Psoas muscle (tissue), 8 donors: ENCODE measurements around the gene MVK. TPM values are rescaled to one million over a fixed set of nuclear protein-coding genes. Genes with fewer than 3 reads are reported as not detected.
A peak's percentile ranks its signal among the peaks of the same experiment; 100 is the strongest.

ENCODE experiments used
- ATAC-seq, 4 donors: fragments of 200-7000 bp; cut with Tn5 transposase; one replicate each; pipeline ENCODE4 v1.9.1; 2020; ENCODE audit warnings: moderate library complexity in 3 of 4, mild to moderate bottlenecking in 2 of 4
- DNase-seq, 2 donors: peaks; one replicate each; pipeline ENCODE4 v3.0.0-alpha.2; 2020
- H3K27ac ChIP-seq: fragments of 200-600 bp; one replicate; pipeline ENCODE4 v1.8.0; 2022
- H3K27me3 ChIP-seq, 3 donors: fragments of 200-600 bp in 1 of 3; one replicate each; pipeline versions ENCODE4 v1.6.1 to v1.8.0; 2013 to 2022; ENCODE audit warnings: low read length in 2 of 3, mild to moderate bottlenecking in 2 of 3, moderate library complexity in 1 of 3; ENCODE audit not compliant: insufficient read depth in 3 of 3
- H3K36me3 ChIP-seq, 2 donors: fragments of 200-600 bp in 1 of 2; one replicate each; pipeline versions ENCODE4 v1.6.1 to v1.8.0; 2013 to 2022; ENCODE audit warnings: low read depth in 1 of 2, mild to moderate bottlenecking in 1 of 2, moderate library complexity in 1 of 2; ENCODE audit not compliant: insufficient read depth in 1 of 2
- H3K4me1 ChIP-seq: fragments of 200-600 bp; one replicate; pipeline ENCODE4 v1.8.0; 2022
- H3K4me3 ChIP-seq: fragments of 200-600 bp; one replicate; pipeline ENCODE4 v1.8.0; 2022; ENCODE audit warnings: mild to moderate bottlenecking
- H3K9me3 ChIP-seq: fragments of 200-600 bp; one replicate; pipeline ENCODE4 v1.8.0; 2022
- CTCF ChIP-seq: fragments of 200-600 bp; IDR thresholded peaks from one replicate; pipeline ENCODE4 v1.8.0; 2022; ENCODE audit warnings: antibody characterized with exemption
- WGBS, 3 donors: extraction: QIAGEN DNeasy Blood & Tissue Kit; methylation state at CpG; one replicate each; pipeline versions ENCODE4 v1.1.6 to v1.1.7; 2013; 5-methylcytosine and 5-hydroxymethylcytosine counted together
- intact Hi-C, 2 donors: fragments of 100-400 bp; cut with DNase I; formaldehyde crosslinking; loops; one replicate each; pipeline versions ENCODE4 v1.11.0 to v1.14.2; 2022
- polyA plus RNA-seq, 3 donors: library from polyadenylated mRNA; stranded (reverse); fragments of 200-250 nt; gene quantifications; one replicate each; pipeline ENCODE4 v1.2.3, GENCODE V29; 2013
- total RNA-seq, 4 donors: library from RNA; stranded (reverse); fragmentation: NEBNext Ultra II Directional in 2 of 4; extraction: Animal tissue kit (Norgen Biotek cat#: 25700) in 2 of 4; gene quantifications; one replicate each; pipeline versions ENCODE4 v1.2.1 to v1.2.4, GENCODE V29; 2021 to 2023
- donor health status: healthy with polysubstance abuse.
- donor health status: DM: no; HTN: no; CAD: no; lungs with moderate emphysema.
- donor health status: Bipolar disorder and iron deficiency.
- donor health status: healthy.
- donor health status: DM: yes; HTN: yes; CAD: no.
- donor health status: DM: no; HTN: no; CAD: no.
- donor health status: DM: no; HTN: no; CAD: no.
- donor health status: DM: yes; HTN: yes; CAD: no.

The MVK gene
- total and polyA plus RNA-seq, 7 donors, result 6.4 to 11.4 (median 9.7) TPM

GRCh38 chr12:109592195-109592904 lies 18.8 kb downstream of the MVK start:
- Histone ChIP-seq H3K4me3 (no peak overlapping the region), H3K27ac (peak overlapping the region; percentile 89), H3K9me3 (no peaks in the 10 kb centered on the region), H3K4me1 (peaks cover 30% of the 10 kb centered on the region), H3K27me3 (no peaks in the 10 kb centered on the region), H3K36me3 (peaks cover 0 to 30% of the 10 kb centered on the region in 2 donors)
- DNase-seq (peak; percentile 27 to 68), ATAC-seq (peak; percentile 65 to 72 (median 68))
- no peak for TF ChIP-seq CTCF
- 46 to 54% (median 46%) methylated on average over 19 of the region's 19 CpGs for WGBS, 3 donors
- intact Hi-C loops, result no loop called here

DNA sequence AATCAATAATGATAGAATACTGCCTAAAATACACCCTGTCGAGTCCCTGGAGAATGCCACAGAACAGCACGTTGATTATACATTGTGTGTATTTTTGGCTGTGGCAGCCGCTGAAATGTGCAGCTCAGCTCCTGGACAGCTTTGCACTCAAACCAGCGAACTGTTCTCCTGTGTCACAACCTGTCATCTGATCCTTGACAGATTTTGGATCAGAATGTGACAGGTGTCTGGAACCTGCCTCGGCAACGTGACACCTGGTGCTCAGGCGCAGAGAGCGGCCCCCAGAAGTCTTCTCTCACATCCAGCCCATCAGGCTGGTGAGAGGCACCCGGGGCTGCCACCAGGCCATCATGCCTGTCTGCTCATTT lies 19.3 kb downstream of the MVK start:
- ATAC-seq, result peak; percentile 78
- Histone ChIP-seq H3K27me3 (no peaks in the 10 kb centered on the region), H3K4me1 (peaks cover 35% of the 10 kb centered on the region), H3K9me3 (no peaks in the 10 kb centered on the region), H3K4me3 (no peak overlapping the region), H3K36me3 (peaks cover 0 to 24% of the 10 kb centered on the region in 2 donors), H3K27ac (peak overlapping the region; percentile 89)
- intact Hi-C loops, result no loop called here
- no peak for TF ChIP-seq CTCF
- DNase-seq, result peak; percentile 32 to 68
- WGBS, 3 donors, result 28 to 35% (median 31%) methylated on average over 9 of the region's 9 CpGs

- DNase-seq (no peak), ATAC-seq (peak; percentile 19 to 33 (median 23))
- no peak for TF ChIP-seq CTCF
- peak overlapping the region; percentile 89 for H3K27ac ChIP-seq
- H3K27me3 ChIP-seq, result no peaks in the 10 kb centered on the region
- H3K4me3 ChIP-seq, result no peak overlapping the region
- intact Hi-C loops, result loop anchor here in 1 of 2 donors (5.0 kb wide), 2 partner anchors 72 to 123 kb away; no protein-coding TSS in a partner anchor
- H3K9me3 ChIP-seq, result no peaks in the 10 kb centered on the region
- peaks cover 0 to 11% of the 10 kb centered on the region in 2 donors for H3K36me3 ChIP-seq
- WGBS, 3 donors, result 66 to 77% (median 67%) methylated on average over 15 of the region's 15 CpGs
- H3K4me1 ChIP-seq, result peaks cover 42% of the 10 kb centered on the region
These were observed 21.1 kb downstream of the MVK start for GRCh38 chr12:109594556-109595317.

GRCh38 chr12:109595321-109595902 lies 21.8 kb downstream of the MVK start:
- Histone ChIP-seq H3K36me3 (peaks cover 0 to 11% of the 10 kb centered on the region in 2 donors), H3K4me1 (peaks cover 42% of the 10 kb centered on the region), H3K4me3 (no peak overlapping the region), H3K9me3 (no peaks in the 10 kb centered on the region), H3K27ac (no peak overlapping the region), H3K27me3 (no peaks in the 10 kb centered on the region)
- no peak for TF ChIP-seq CTCF
- intact Hi-C loops, result loop anchor here in 1 of 2 donors (5.0 kb wide), 2 partner anchors 73 to 122 kb away; no protein-coding TSS in a partner anchor
- ATAC-seq (no peak), DNase-seq (no peak)
- WGBS, 3 donors, result 79 to 90% (median 87%) methylated on average over 10 of the region's 10 CpGs
